HCT116 (cell line): ENCODE data around the gene SLC7A7. TPM values are rescaled to one million over a fixed set of nuclear protein-coding genes. Genes with fewer than 3 reads are reported as not detected.

Source experiments
- ATAC-seq: fragments of 200-7000 bp; cut with Tn5 transposase; 2 replicates; pipeline ENCODE4 v1.9.1; 2020; ENCODE audit warnings: mild to moderate bottlenecking, moderate library complexity
- BruUV-seq: library from RNA; stranded (reverse); fragments of 400-500 nt; replicated peaks from 2 replicates; lab custom pipeline; 2021; lab: Mats Ljungman, UMichigan
- CTCF ChIA-PET: fragments of 300-600 bp; sonication (Branson Sonifier 250); formaldehyde crosslinking; loops from one replicate; lab custom pipeline; 2021; ENCODE audit warnings: antibody characterized with exemption; lab: Charles Lee
- POLR2A ChIA-PET: fragments of 300-600, 350-600 bp; sonication (Branson Sonifier 250); formaldehyde crosslinking; loops from one replicate; lab custom pipeline; 2021; ENCODE audit warnings: antibody characterized with exemption; lab: Charles Lee
- RAD21 ChIA-PET, 2 experiments: fragments of 300-600 bp; sonication (Branson Sonifier 250); formaldehyde crosslinking; loops; one replicate each; lab custom pipeline; 2023; ENCODE audit warnings: low total read pairs in 2 of 2; ENCODE audit not compliant: uncharacterized antibody in 2 of 2, unreplicated experiment in 2 of 2, low non-redundant PET in 1 of 2; lab: Charles Lee
- DNase-seq: peaks from one replicate; pipeline ENCODE4 v3.0.0-alpha.2; 2010; ENCODE audit warnings: low read depth, low spot score
- H2AFZ ChIP-seq: fragments of 200-600 bp; shearing (Covaris generic), sonication (generic); 2 replicates; pipeline ENCODE4 v1.6.1; 2017; ENCODE audit warnings: low read depth, mixed run types, mixed read lengths, antibody characterized with exemption, low read length; ENCODE audit not compliant: poor library complexity, severe bottlenecking
- H3K27ac ChIP-seq: 2 replicates; pipeline ENCODE4 v1.5.1; 2012; ENCODE audit warnings: low read depth, low read length
- H3K27me3 ChIP-seq: fragments of 200-600 bp; sonication (generic); 2 replicates; pipeline ENCODE4 v1.6.1; 2016; ENCODE audit warnings: mixed run types, low read length, mixed read lengths; ENCODE audit not compliant: insufficient read depth
- H3K36me3 ChIP-seq, 2 experiments: fragments of 200-500 bp in 1 of 2; fragments of 200-600 bp in 1 of 2; sonication (Bioruptor generic) in 1 of 2; sonication (generic) in 1 of 2; 2 replicates each; pipeline versions ENCODE4 v1.5.1 to v1.6.1; 2014 to 2016; ENCODE audit warnings: low read length in 2 of 2, inconsistent platforms in 1 of 2, mixed read lengths in 1 of 2, mixed run types in 1 of 2; ENCODE audit not compliant: insufficient read depth in 2 of 2, control insufficient read depth in 1 of 2
- H3K4me1 ChIP-seq, 2 experiments: fragments of 200-600 bp in 1 of 2; sonication (generic) in 1 of 2; 2 replicates each; pipeline versions ENCODE4 v1.5.1 to v1.6.1; 2012 to 2017; ENCODE audit warnings: low read length in 2 of 2, inconsistent platforms in 1 of 2, mild to moderate bottlenecking in 1 of 2, mixed read lengths in 1 of 2, mixed run types in 1 of 2, moderate library complexity in 1 of 2; ENCODE audit not compliant: insufficient read depth in 2 of 2, control insufficient read depth in 1 of 2
- H3K4me2 ChIP-seq: fragments of 200-600 bp; sonication (generic); 2 replicates; pipeline ENCODE4 v1.6.1; 2017; ENCODE audit warnings: mixed run types, low read length, mixed read lengths
- H3K4me3 ChIP-seq, 2 experiments: fragments of 200-600 bp in 1 of 2; sonication (generic) in 1 of 2; replicated peaks in 1 of 2; 2 replicates each; pipeline ENCODE4 v1.5.1; 2011 to 2016; ENCODE audit warnings: low read length in 2 of 2, control low read depth in 1 of 2, low read depth in 1 of 2, mild to moderate bottlenecking in 1 of 2, mixed read lengths in 1 of 2, mixed run types in 1 of 2
- H3K79me2 ChIP-seq: fragments of 200-600 bp; sonication (generic); 2 replicates; pipeline ENCODE4 v1.6.1; 2017; ENCODE audit warnings: mild to moderate bottlenecking, mixed run types, low read length, moderate library complexity, mixed read lengths; ENCODE audit not compliant: insufficient read depth
- H3K9ac ChIP-seq: fragments of 200-600 bp; sonication (generic); 2 replicates; pipeline ENCODE4 v1.6.1; 2016; ENCODE audit warnings: low read length, mixed read lengths
- H3K9me2 ChIP-seq: fragments of 200-600 bp; sonication (generic), shearing (Covaris generic); 2 replicates; pipeline ENCODE4 v1.6.1; 2017; ENCODE audit warnings: mixed run types, mild to moderate bottlenecking, moderate library complexity; ENCODE audit not compliant: insufficient read depth
- H3K9me3 ChIP-seq, 2 experiments: fragments of 200-500 bp in 1 of 2; fragments of 200-600 bp in 1 of 2; sonication (Bioruptor generic) in 1 of 2; sonication (generic) in 1 of 2; 2 replicates each; pipeline ENCODE4 v1.6.1; 2014 to 2017; ENCODE audit warnings: low read length in 2 of 2, mixed read lengths in 2 of 2, inconsistent platforms in 1 of 2, low read depth in 1 of 2, mild to moderate bottlenecking in 1 of 2, mixed run types in 1 of 2, moderate library complexity in 1 of 2; ENCODE audit not compliant: control insufficient read depth in 1 of 2, insufficient read depth in 1 of 2
- H4K20me1 ChIP-seq: fragments of 200-600 bp; sonication (generic), shearing (Covaris generic); 2 replicates; pipeline ENCODE4 v1.6.1; 2017; ENCODE audit warnings: mixed run types, mild to moderate bottlenecking, moderate library complexity; ENCODE audit not compliant: insufficient read depth
- CEBPB ChIP-seq: IDR thresholded peaks from 2 replicates; pipeline ENCODE4 v1.6.1; 2012; ENCODE audit warnings: low read depth
- POLR2A ChIP-seq: IDR thresholded peaks from 2 replicates; pipeline ENCODE4 v1.7.0; 2011; ENCODE audit warnings: borderline replicate concordance; ENCODE audit not compliant: insufficient read depth, insufficient read length; ENCODE audit errors: extremely low read depth
- SIN3A ChIP-seq: IDR thresholded peaks from 2 replicates; pipeline ENCODE4 v1.6.1; 2012; ENCODE audit warnings: low read depth
- SRF ChIP-seq: IDR thresholded peaks from 2 replicates; pipeline ENCODE4 v1.6.1; 2012; ENCODE audit warnings: low read depth
- ZFX ChIP-seq: fragments of 450-650 bp; IDR thresholded peaks from 2 replicates; pipeline ENCODE4 v1.6.1; 2017
- intact Hi-C: fragments of 100-400 bp; cut with micrococcal nuclease; formaldehyde crosslinking; loops from 2 replicates; pipeline ENCODE4 v1.10.0; 2022
- total RNA-seq: library from RNA; stranded (reverse); gene quantifications from one replicate; pipeline ENCODE4 v1.2.1, GENCODE V29; 2021; ENCODE audit not compliant: unreplicated experiment
- TF ChIP-seq, protein P1 (sequence below): IDR thresholded peaks from 2 replicates; pipeline ENCODE4 v1.6.1; 2012; ENCODE audit warnings: low read depth

Gene SLC7A7
- total RNA-seq, 1 experiment from 2014 or later, result 0.27 TPM

GRCh38 chr14:22821193-22822015 is 6.2 kb upstream of the SLC7A7 start:
- Histone ChIP-seq H3K36me3 (no peaks in the 10 kb centered on the region), H3K27ac (no peak overlapping the region), H3K4me3 (no peak overlapping the region), H3K27me3 (no peaks in the 10 kb centered on the region), H3K9me2 (no peaks in the 10 kb centered on the region), H3K9ac (no peak overlapping the region), H3K9me3 (no peaks in the 10 kb centered on the region), H3K79me2 (no peaks in the 10 kb centered on the region), H2AFZ (no peak overlapping the region), H4K20me1 (no peaks in the 10 kb centered on the region), H3K4me2 (no peak overlapping the region), H3K4me1 (peaks cover 7 to 35% of the 10 kb centered on the region in 2 experiments)
- intact Hi-C loops, result loop anchor here (2.0 kb wide), 3 partner anchors 79 to 265 kb away; partner anchors contain the start of gene AJUBA
- CTCF ChIA-PET, result interaction anchor here (1.4 to 2.1 kb wide), 2 partner anchors 164 to 169 kb away, joined by 5 to 8 read pairs; no protein-coding TSS in a partner anchor
- POLR2A ChIA-PET, result interaction anchor here (0.6 to 1.6 kb wide), 2 partner anchors 8 to 288 kb away, joined by 3 to 6 read pairs; no protein-coding TSS in a partner anchor
- RAD21 ChIA-PET, result interaction anchor here in 1 of 2 experiments (1.1 kb wide), 1 partner anchor 10 kb away, joined by 4 read pairs; no protein-coding TSS in a partner anchor
- ATAC-seq, result no peak
- no peak for TF ChIP-seq CEBPB
- no peak for TF ChIP-seq POLR2A
- no peak for TF ChIP-seq SIN3A
- no peak for TF ChIP-seq ZFX
- no peak for TF ChIP-seq SRF
- TF ChIP-seq, protein P1, sequence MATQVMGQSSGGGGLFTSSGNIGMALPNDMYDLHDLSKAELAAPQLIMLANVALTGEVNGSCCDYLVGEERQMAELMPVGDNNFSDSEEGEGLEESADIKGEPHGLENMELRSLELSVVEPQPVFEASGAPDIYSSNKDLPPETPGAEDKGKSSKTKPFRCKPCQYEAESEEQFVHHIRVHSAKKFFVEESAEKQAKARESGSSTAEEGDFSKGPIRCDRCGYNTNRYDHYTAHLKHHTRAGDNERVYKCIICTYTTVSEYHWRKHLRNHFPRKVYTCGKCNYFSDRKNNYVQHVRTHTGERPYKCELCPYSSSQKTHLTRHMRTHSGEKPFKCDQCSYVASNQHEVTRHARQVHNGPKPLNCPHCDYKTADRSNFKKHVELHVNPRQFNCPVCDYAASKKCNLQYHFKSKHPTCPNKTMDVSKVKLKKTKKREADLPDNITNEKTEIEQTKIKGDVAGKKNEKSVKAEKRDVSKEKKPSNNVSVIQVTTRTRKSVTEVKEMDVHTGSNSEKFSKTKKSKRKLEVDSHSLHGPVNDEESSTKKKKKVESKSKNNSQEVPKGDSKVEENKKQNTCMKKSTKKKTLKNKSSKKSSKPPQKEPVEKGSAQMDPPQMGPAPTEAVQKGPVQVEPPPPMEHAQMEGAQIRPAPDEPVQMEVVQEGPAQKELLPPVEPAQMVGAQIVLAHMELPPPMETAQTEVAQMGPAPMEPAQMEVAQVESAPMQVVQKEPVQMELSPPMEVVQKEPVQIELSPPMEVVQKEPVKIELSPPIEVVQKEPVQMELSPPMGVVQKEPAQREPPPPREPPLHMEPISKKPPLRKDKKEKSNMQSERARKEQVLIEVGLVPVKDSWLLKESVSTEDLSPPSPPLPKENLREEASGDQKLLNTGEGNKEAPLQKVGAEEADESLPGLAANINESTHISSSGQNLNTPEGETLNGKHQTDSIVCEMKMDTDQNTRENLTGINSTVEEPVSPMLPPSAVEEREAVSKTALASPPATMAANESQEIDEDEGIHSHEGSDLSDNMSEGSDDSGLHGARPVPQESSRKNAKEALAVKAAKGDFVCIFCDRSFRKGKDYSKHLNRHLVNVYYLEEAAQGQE, result no peak
- no peak for DNase-seq
- BruUV-seq, result no TSS peak
